HG02970 (cell line): ENCODE data around the gene FAM72D.
"Not testable (repeated sequence)": the region's sequence is repeated elsewhere in the genome, so short reads cannot be mapped to it uniquely, and the experiment has no call there.

Experiments
- ATAC-seq: cut with Tn5 transposase; IDR thresholded peaks from one replicate; pipeline ENCODE4 v1.9.1; 2021; ENCODE audit warnings: mild to moderate bottlenecking, moderate library complexity, moderate number of reproducible peaks; ENCODE audit not compliant: unreplicated experiment, low FRiP score

The FAM72D gene

GRCh38 chr1:145144264-145144913, 48.6 kb downstream of the FAM72D start:
- ATAC-seq = not testable (repeated sequence)

DNA sequence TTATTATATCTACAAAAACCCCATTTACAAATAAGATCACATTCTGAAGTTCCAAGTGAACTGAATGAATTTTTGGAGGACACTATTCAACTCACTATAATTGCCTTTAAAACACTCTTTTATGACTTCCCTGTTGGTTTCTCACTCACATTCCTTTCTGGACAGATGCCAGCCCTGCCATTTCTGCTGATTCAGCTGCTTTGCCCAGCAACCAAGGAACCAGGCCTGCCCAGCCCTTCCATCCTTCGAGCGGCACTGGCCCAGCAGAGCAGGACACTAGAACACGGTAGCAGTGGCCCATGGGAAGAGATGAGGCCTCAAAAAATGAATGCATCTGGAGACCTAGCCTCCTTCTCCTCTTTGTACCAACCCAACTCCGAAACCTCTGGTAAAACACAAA, 50.5 kb downstream of the FAM72D start:
- not testable (repeated sequence) for ATAC-seq

GRCh38 chr1:145147172-145147571, 51.4 kb downstream of the FAM72D start:
- ATAC-seq = not testable (repeated sequence)

DNA sequence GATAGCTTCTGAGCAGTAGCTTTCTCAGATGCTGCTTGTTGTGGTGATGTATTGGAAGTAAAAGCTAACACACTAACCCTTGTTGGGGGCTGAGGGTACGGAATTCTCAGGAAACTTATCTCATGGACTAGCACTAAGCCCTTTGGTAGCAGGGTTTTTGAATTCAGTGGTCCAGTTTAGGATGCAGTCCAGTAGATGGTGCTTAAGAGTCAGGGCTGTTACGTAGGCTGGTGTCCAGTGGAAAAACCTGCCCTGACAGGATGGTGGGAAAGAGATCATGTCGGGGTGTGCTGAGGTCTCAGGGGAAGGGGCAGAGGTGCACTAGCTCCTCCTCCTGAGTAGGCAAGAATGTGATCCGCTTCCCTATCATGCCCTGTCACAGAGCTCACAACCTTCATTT, 59.6 kb downstream of the FAM72D start:
- ATAC-seq = not testable (repeated sequence)

DNA sequence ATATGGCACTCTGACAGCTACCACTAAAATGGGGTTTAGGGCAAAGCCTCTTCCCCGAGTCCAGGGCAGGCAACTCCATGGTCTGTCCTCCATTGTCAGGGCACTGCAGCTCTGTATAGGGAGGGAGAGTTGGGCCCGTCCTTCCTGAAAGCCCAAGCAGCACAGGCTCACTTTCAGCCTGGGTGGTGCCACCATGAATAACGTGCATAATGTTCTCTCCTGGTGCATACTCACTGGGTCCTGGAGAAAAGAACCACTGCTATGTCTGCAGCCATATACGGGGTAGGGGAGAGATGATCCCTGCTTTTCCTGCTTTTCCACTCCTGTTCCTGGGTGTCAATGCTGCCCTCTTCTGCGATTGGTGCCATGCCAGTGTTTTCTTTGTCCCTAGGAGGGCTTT, 60.1 kb downstream of the FAM72D start:
- ATAC-seq = not testable (repeated sequence)

DNA sequence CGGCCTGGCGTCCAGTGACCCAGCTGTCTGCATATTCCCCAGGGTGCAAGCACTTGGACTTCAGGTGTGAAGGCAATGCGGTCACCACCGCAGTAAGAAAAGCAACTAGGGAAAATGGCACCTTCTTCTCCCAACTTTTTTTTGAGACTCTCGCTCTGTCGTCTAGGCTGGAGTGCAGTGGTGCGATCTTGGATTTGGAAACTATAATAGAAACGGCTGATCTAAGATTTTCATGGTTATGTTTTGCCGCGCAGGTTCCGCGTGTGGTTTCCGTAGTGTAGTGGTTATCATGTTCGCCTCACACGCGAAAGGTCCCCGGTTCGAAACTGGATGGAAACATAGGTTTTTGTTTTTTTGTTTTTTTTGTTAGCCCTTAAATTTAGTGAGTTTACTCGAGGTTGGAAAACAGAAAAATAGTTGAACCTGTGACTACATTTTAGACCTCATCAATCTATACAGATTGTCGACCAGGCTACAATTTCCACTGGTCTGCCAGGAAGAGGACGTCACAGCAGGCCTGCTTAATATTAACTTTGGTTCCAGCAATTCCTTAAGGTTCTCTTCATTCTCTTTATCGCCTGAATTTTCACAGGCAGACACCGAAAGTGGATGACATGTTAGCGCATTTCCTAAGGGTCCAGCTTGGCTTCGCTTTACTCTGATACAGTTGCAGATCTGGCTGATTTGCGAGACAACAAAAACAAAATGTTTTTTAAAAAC, 61.3 kb downstream of the FAM72D start:
- ATAC-seq = not testable (repeated sequence)

DNA sequence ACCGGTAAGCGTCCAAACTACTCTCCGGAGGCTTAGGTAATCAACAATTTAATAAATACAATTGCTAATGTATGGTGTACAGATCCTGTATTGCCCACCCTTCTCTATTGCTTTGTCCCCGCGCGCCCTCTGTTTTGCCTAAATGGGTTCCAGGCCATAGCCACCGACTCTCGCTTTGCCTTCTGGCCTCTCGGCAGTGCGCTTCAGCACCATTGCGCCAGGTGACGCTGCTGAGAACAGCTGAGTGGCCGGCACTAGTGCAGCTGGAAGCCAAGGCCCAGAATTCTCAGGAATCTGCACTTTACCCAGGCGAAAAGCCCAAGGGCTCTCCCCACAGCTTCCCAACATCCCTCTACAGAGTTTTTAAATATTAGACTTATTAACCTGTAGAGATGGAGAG, 61.9 kb downstream of the FAM72D start:
- ATAC-seq = not testable (repeated sequence)

GRCh38 chr1:145161046-145161752, 65.4 kb downstream of the FAM72D start:
- peak; percentile 49 for ATAC-seq
